OCI-LY7 (cell line): Measurements from ENCODE around the gene CTSZ. TPM values are rescaled to one million over a fixed set of nuclear protein-coding genes. Genes with fewer than 3 reads are reported as not detected.
"Not testable (repeated sequence)": the region's sequence is repeated elsewhere in the genome, so short reads cannot be mapped to it uniquely, and the experiment has no call there.

Source experiments
- BruUV-seq: library from RNA; stranded (reverse); fragments of 400-500 nt; replicated peaks from 2 replicates; lab custom pipeline; 2021; lab: Mats Ljungman, UMichigan
- CTCF ChIA-PET: fragments of 300-600 bp; sonication (Branson Sonifier 250); formaldehyde crosslinking; loops from one replicate; lab custom pipeline; 2022; ENCODE audit warnings: antibody characterized with exemption; ENCODE audit not compliant: unreplicated experiment; lab: Charles Lee
- POLR2A ChIA-PET: fragments of 300-600 bp; sonication (Branson Sonifier 250); formaldehyde crosslinking; loops from one replicate; lab custom pipeline; 2022; ENCODE audit warnings: antibody characterized with exemption; lab: Charles Lee
- DNase-seq: peaks from one replicate; pipeline ENCODE4 v3.0.0-alpha.2; 2015; ENCODE audit warnings: low spot score
- H2AFZ ChIP-seq: fragments of 200-600 bp; sonication (generic), shearing (Covaris generic); 2 replicates; pipeline ENCODE4 v1.6.1; 2014; ENCODE audit warnings: mild to moderate bottlenecking, antibody characterized with exemption, low read length, moderate library complexity
- H3K27ac ChIP-seq: fragments of 200-600 bp; sonication (generic); 2 replicates; pipeline ENCODE4 v1.5.1; 2014; ENCODE audit warnings: mixed run types, low read depth, mild to moderate bottlenecking, moderate library complexity, low read length, inconsistent platforms; ENCODE audit not compliant: poor library complexity, severe bottlenecking
- H3K36me3 ChIP-seq: fragments of 200-600 bp; sonication (generic); 2 replicates; pipeline ENCODE4 v1.6.1; 2014; ENCODE audit warnings: mild to moderate bottlenecking, antibody characterized with exemption, low read length, moderate library complexity, mixed read lengths; ENCODE audit not compliant: insufficient read depth
- H3K4me1 ChIP-seq: fragments of 200-600 bp; sonication (generic); 2 replicates; pipeline ENCODE4 v1.5.1; 2014; ENCODE audit warnings: mild to moderate bottlenecking, low read length; ENCODE audit not compliant: insufficient read depth, poor library complexity, severe bottlenecking
- H3K4me2 ChIP-seq: fragments of 200-600 bp; sonication (generic); 2 replicates; pipeline ENCODE4 v1.6.1; 2014; ENCODE audit warnings: mild to moderate bottlenecking, low read length
- H3K4me3 ChIP-seq: fragments of 200-600 bp; sonication (generic); 2 replicates; pipeline ENCODE4 v1.5.1; 2014; ENCODE audit warnings: mild to moderate bottlenecking, low read depth, low read length; ENCODE audit not compliant: poor library complexity, severe bottlenecking
- H3K79me2 ChIP-seq: fragments of 200-600 bp; sonication (generic); 2 replicates; pipeline ENCODE4 v1.6.1; 2016; ENCODE audit warnings: low read depth, mild to moderate bottlenecking, low read length, moderate library complexity, mixed read lengths; ENCODE audit not compliant: insufficient read depth
- H3K9me2 ChIP-seq: fragments of 200-600 bp; sonication (generic); 2 replicates; pipeline ENCODE4 v1.6.1; 2016; ENCODE audit warnings: mild to moderate bottlenecking, low read length, mixed read lengths; ENCODE audit not compliant: insufficient read depth
- H3K9me3 ChIP-seq: fragments of 200-600 bp; sonication (generic); 2 replicates; pipeline ENCODE4 v1.6.1; 2014; ENCODE audit warnings: mild to moderate bottlenecking, mixed run types, low read length, mixed read lengths
- H4K20me1 ChIP-seq: fragments of 200-600 bp; sonication (generic); 2 replicates; pipeline ENCODE4 v1.6.1; 2014; ENCODE audit warnings: mild to moderate bottlenecking, antibody characterized with exemption, low read length, moderate library complexity, mixed read lengths; ENCODE audit not compliant: insufficient read depth
- EZH2phosphoT487 ChIP-seq: fragments of 200-600 bp; sonication (generic); IDR thresholded peaks from 2 replicates; pipeline ENCODE4 v1.6.1; 2018; ENCODE audit warnings: low read depth, borderline replicate concordance, mild to moderate bottlenecking, mixed run types, antibody characterized with exemption, low read length, moderate library complexity, mixed read lengths
- intact Hi-C: fragments of 100-400 bp; cut with micrococcal nuclease; formaldehyde crosslinking; loops from one replicate; pipeline ENCODE4 v1.10.0; 2022; ENCODE audit not compliant: unreplicated experiment
- total RNA-seq, 2 experiments: library from RNA; depleted of rRNA in 1 of 2; stranded (reverse); fragments of >200 nt in 1 of 2; shearing (Covaris generic) in 1 of 2; gene quantifications; 2 replicates each; pipeline ENCODE4 v1.2.3, GENCODE V29; 2014 to 2022
- TF ChIP-seq, protein P1 (sequence below): fragments of 200-600 bp; sonication (generic); conservative IDR thresholded peaks from 2 replicates; pipeline ENCODE4 v1.5.1; 2014; ENCODE audit warnings: mild to moderate bottlenecking, antibody characterized with exemption, low read length, moderate library complexity, mixed read lengths

CTSZ gene
- total RNA-seq, 2 experiments from 2014 or later, result 50.5 to 114 TPM

DNA sequence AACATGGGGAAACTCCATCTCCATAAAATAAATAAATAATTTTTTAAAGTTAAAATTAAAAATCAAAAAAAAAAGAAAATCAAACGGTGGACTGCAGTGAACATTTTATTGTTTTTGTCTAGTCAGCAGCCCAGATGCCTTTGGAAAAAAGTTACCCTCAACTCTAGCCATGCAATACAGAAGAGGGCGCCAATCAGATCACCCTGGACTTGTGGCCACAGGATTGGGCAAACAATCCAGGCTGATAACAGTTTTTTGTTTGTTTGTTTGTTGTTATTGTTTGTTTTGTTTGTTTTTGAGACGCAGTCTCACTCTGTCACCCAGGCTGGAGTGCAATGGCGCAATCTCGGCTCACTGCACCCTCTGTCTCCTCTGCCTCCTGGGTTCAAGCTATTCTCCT, 56.5 kb downstream of the CTSZ start:
- no peaks in the 10 kb centered on the region for H3K9me2 ChIP-seq
- CTCF ChIA-PET, result no interaction called here
- no peak overlapping the region for H3K4me3 ChIP-seq
- H3K79me2 ChIP-seq, result no peaks in the 10 kb centered on the region
- H3K4me2 ChIP-seq, result no peak overlapping the region
- TF ChIP-seq, protein P1, sequence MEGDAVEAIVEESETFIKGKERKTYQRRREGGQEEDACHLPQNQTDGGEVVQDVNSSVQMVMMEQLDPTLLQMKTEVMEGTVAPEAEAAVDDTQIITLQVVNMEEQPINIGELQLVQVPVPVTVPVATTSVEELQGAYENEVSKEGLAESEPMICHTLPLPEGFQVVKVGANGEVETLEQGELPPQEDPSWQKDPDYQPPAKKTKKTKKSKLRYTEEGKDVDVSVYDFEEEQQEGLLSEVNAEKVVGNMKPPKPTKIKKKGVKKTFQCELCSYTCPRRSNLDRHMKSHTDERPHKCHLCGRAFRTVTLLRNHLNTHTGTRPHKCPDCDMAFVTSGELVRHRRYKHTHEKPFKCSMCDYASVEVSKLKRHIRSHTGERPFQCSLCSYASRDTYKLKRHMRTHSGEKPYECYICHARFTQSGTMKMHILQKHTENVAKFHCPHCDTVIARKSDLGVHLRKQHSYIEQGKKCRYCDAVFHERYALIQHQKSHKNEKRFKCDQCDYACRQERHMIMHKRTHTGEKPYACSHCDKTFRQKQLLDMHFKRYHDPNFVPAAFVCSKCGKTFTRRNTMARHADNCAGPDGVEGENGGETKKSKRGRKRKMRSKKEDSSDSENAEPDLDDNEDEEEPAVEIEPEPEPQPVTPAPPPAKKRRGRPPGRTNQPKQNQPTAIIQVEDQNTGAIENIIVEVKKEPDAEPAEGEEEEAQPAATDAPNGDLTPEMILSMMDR, result peak; percentile 45; the same call in 1 of the 2 replicates
- no peak for TF ChIP-seq EZH2phosphoT487
- no TSS peak for BruUV-seq
- POLR2A ChIA-PET, result interaction anchor here (0.6 kb wide), 1 partner anchor 132 kb away, joined by 3 read pairs; no protein-coding TSS in a partner anchor
- no peak overlapping the region for H3K27ac ChIP-seq
- intact Hi-C loops, result no loop called here
- DNase-seq, result no peak
- H3K9me3 ChIP-seq, result no peaks in the 10 kb centered on the region
- peaks cover 7% of the 10 kb centered on the region for H3K4me1 ChIP-seq
- H2AFZ ChIP-seq, result no peak overlapping the region
- no peaks in the 10 kb centered on the region for H4K20me1 ChIP-seq
- H3K36me3 ChIP-seq, result no peaks in the 10 kb centered on the region

GRCh38 chr20:58947797-58948388, 59.2 kb downstream of the CTSZ start:
- CTCF ChIA-PET, H3K9me2 ChIP-seq, H3K4me3 ChIP-seq, DNase-seq, BruUV-seq, intact Hi-C loops, H4K20me1 ChIP-seq, H3K4me1 ChIP-seq, H3K36me3 ChIP-seq, H3K79me2 ChIP-seq, POLR2A ChIA-PET, H3K27ac ChIP-seq, H3K9me3 ChIP-seq, H3K4me2 ChIP-seq, H2AFZ ChIP-seq: not testable (repeated sequence)

GRCh38 chr20:58945965-58946631, 61.0 kb downstream of the CTSZ start:
- Histone ChIP-seq H3K27ac (no peak overlapping the region), H2AFZ (no peak overlapping the region), H3K9me3 (no peaks in the 10 kb centered on the region), H3K4me2 (no peak overlapping the region), H3K36me3 (no peaks in the 10 kb centered on the region), H3K9me2 (no peaks in the 10 kb centered on the region), H3K4me1 (peaks cover 11% of the 10 kb centered on the region), H3K4me3 (no peak overlapping the region), H3K79me2 (no peaks in the 10 kb centered on the region), H4K20me1 (no peaks in the 10 kb centered on the region)
- BruUV-seq, result no TSS peak
- intact Hi-C loops, result no loop called here
- ChIA-PET POLR2A (no interaction called here), CTCF (no interaction called here)
- DNase-seq, result no peak
- TF ChIP-seq EZH2phosphoT487, result no peak
- TF ChIP-seq, protein P1, result no peak

Other genes with a start within 250 kb of the CTSZ start
- gene GNAS-AS1, start 156.4 kb downstream of the CTSZ start, total RNA-seq (2014; rRNA removed; shearing (Covaris generic)), result 6.5 and 7.7 TPM in 2 replicates
- gene GNAS-AS1, start 156.4 kb downstream of the CTSZ start, total RNA-seq (2022), result 11.6 and 11.7 TPM in 2 replicates
- gene GNAS, start 154.5 kb downstream of the CTSZ start, total RNA-seq (2014; rRNA removed; shearing (Covaris generic)), result 546 and 638 TPM in 2 replicates
- 913 and 950 TPM in 2 replicates for gene GNAS, start 154.5 kb downstream of the CTSZ start, total RNA-seq (2022)
- gene NELFCD, start 26.0 kb downstream of the CTSZ start, total RNA-seq (2014; rRNA removed; shearing (Covaris generic)), result 83.4 and 90.7 TPM in 2 replicates
- gene NELFCD, start 26.0 kb downstream of the CTSZ start, total RNA-seq (2022), result 143 and 155 TPM in 2 replicates
- gene TUBB1, start 12.2 kb upstream of the CTSZ start, total RNA-seq (2014; rRNA removed; shearing (Covaris generic)), result not detected in 2 replicates
- 0.11 and 0.13 TPM in 2 replicates for gene TUBB1, start 12.2 kb upstream of the CTSZ start, total RNA-seq (2022)
- gene ATP5F1E, start 25.1 kb upstream of the CTSZ start, total RNA-seq (2014; rRNA removed; shearing (Covaris generic)), result 36.7 and 42.4 TPM in 2 replicates
- 65.4 and 67.2 TPM in 2 replicates for gene ATP5F1E, start 25.1 kb upstream of the CTSZ start, total RNA-seq (2022)
- 77.2 and 99.4 TPM in 2 replicates for gene PRELID3B, start 35.5 kb upstream of the CTSZ start, total RNA-seq (2014; rRNA removed; shearing (Covaris generic))
- 119 and 122 TPM in 2 replicates for gene PRELID3B, start 35.5 kb upstream of the CTSZ start, total RNA-seq (2022)
- gene ZNF831, start 156.6 kb upstream of the CTSZ start, total RNA-seq (2014; rRNA removed; shearing (Covaris generic)), result 5.9 TPM in 2 replicates
- 6.3 and 7.3 TPM in 2 replicates for gene ZNF831, start 156.6 kb upstream of the CTSZ start, total RNA-seq (2022)